ENCODE results near the gene TPH2.

- TF ChIP-seq POLR2A (IDR thresholded peaks at IDR 0.05) (no peak), CTCF (IDR thresholded peaks at IDR 0.05) (no peak), POLR2AphosphoS5 (IDR thresholded peaks at IDR 0.05) (no peak)
Measured at GRCh38 chr12:72071030-72071429, 132.4 kb downstream of the TPH2 start.
